HG03565 (cell line): ENCODE data around the gene UCHL5.
"Not testable (repeated sequence)": the region's sequence is repeated elsewhere in the genome, so short reads cannot be mapped to it uniquely, and the experiment has no call there.

Experiments
- ATAC-seq: cut with Tn5 transposase; IDR thresholded peaks from one replicate; pipeline ENCODE4 v1.9.1; 2021; ENCODE audit warnings: mild to moderate bottlenecking, moderate library complexity; ENCODE audit not compliant: unreplicated experiment

The UCHL5 gene

DNA sequence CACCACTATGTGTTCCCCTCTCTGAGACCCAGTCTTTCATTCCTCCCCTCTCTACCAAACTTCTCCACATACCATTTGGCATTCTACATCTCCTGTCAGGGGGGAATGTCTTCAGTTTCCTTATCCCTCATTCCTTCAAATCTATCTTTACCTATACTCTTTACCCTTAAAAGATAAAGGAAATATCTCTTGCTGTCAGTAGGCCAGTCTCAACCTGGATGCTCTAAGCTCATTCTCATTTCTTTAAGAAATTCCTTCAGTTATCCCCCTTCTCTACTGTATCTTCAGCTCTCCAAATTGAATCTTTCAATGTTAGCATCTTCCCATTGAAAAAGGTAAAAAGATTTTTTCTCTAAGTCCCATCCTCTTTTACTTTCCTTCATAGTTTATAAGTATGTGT is 6.8 kb upstream of the UCHL5 start:
- ATAC-seq: no peak

DNA sequence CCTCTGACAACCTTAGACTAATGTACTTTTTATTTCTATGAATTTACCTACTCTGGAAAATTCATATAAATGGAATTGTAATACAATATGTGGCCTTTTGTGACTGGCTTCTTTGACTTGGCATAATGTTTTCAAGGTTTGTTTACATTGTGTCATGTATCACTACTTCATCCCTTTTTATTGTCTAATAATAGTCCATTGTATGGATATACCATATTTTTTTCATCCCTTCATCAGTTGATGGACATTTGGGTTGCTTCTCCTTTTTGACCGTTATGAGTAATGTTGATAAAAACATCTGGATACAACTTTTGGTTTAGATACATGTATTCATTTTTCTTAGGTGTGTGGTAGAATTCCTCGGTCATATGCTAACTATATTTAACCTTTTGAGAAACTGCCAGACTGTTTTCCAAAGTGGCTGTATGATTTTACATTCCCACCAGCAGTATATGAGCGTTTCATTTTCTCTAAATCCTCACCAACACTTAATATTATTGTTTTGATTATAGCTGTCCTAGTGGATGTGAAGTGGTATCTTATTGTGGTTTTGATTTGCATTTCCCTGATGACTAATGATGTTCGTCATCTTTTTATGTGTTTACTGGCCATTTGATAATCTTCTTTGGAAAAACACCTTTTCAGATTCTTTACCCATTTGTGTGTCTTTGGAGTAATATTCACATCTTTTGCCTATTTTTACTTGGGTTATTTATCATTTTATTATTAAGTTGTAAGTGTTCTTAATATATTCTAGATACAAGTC is 3.7 kb upstream of the UCHL5 start:
- no peak for ATAC-seq

DNA sequence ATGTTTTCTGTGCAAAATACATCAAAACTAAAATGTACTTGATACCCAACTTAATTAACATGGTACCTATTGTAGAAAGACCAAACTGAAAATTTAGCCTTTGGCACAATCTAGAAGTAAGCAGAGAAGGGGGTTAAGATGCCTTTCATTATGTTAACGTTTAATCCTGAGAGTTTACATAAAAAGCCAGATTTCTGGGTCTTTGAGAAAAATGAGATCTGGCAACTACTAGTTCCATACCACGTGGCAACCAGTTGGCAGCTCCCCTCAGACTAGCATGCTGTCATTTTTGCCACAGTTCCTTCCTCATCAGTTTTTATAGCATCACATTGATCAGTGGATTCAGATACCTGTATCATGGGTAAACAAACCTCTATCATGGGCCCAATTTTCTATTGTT is 1.8 kb upstream of the UCHL5 start:
- ATAC-seq: no peak

DNA sequence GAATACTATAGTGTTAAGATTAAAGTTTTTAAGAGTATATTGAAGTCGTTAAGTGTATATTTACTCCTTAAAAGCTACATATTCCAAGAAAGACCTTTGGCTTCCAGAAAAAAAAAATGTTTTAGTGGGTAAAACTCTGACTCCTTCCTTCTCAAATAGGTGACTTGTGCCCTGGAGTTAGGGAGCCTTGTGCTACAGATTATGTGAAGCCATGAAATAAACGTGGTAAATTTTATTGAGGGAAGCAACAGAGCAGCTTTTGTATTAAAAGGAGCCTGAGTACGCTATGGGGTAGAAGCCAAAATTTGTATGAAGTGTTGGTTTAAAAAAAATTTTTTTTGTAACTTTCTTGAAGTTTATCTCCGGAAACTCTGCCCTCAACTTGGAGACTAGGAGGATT is 1.2 kb upstream of the UCHL5 start:
- no peak for ATAC-seq

DNA sequence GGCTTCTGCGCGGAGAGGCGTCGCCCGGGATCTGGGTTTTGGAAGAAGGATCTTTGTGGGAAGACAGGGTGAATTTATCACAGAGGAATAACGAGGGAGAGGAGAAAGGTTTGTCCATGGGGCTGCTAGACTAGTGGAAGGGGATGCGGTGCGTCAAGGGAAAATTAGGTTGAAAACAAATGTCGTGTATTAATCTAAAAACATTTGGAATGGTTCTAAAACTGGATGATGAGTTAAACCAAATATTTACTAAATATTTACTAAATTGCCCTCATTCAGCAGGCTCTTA is 899 bp upstream of the UCHL5 start:
- no peak for ATAC-seq

DNA sequence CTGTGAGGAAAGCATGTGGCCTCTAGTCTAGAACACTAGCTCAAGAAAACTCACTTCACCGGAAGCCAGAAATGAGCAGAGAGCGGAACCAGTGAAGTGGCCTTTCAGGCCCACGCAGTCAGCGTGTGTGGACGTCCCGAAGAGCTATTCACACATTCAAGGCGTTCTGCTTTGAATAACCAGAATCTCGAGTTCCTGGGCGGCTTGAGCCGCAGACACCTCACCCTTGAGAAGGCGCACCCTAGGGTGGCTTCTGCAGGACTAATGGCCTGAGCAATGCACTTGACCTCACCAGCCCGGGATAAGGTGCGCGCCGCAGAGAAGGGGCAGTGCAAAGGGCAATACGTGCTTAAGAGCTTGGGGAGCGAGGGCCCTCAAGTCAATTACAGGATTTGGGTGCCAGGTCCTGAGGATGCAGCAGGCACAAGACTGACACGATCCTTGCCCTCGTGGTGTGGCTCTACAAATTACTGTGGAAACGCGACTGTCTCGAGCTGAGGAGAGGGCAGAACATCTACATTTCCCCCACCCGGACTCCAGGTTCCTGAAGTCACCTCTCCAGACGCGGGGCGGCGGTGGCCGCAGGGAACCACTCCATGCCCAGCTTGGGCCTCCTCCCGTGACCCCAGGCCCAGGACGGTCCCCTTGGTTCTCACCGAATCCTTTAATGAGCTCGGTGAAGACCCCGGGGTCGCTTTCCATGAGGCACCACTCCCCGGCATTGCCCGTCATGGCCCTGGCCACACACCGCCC is 455 bp downstream of the UCHL5 start:
- peak; percentile 56 for ATAC-seq

DNA sequence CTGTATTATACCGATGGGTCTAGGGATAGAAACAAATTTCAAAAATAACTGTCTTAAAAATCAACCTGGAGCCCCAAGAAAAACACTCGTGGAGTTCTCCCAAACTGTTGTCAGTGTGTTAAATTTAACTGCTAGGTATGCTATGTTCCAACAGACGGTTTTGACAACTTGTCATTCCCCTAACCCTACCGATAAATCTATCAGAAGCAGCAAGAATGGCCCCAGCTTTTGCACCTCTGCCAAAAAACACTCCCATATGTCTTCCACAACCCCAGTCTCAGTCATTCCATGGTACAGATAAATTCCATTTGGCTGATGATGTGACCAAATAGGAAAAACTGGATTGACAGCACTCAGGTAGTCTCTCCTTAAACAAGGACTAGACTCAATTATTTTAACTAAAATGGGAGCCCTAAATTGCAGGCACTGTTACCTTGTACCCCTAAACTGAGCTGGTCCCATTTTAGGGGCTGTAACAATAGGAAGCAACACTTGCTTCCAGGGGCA is 4.9 kb downstream of the UCHL5 start:
- no peak for ATAC-seq

DNA sequence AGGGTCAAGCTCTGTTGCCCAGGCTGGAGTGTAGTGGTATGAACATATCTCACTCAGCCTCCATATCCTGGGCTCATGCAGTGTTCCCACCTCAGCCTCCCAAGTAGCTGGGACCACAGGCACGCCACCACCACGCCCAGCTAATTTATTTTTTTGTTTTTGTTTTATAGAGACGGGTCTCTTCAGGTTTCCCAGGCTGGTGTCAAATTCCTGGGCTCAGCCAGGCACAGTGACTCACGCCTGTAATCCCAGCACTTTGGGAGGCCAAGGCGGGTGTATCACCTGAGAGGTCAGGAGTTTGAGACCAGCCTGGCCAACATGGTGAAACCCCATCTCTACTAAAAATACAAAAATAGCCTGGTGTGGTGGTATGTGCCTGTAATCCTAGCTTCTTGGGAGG is 10.2 kb downstream of the UCHL5 start:
- not testable (repeated sequence) for ATAC-seq

DNA sequence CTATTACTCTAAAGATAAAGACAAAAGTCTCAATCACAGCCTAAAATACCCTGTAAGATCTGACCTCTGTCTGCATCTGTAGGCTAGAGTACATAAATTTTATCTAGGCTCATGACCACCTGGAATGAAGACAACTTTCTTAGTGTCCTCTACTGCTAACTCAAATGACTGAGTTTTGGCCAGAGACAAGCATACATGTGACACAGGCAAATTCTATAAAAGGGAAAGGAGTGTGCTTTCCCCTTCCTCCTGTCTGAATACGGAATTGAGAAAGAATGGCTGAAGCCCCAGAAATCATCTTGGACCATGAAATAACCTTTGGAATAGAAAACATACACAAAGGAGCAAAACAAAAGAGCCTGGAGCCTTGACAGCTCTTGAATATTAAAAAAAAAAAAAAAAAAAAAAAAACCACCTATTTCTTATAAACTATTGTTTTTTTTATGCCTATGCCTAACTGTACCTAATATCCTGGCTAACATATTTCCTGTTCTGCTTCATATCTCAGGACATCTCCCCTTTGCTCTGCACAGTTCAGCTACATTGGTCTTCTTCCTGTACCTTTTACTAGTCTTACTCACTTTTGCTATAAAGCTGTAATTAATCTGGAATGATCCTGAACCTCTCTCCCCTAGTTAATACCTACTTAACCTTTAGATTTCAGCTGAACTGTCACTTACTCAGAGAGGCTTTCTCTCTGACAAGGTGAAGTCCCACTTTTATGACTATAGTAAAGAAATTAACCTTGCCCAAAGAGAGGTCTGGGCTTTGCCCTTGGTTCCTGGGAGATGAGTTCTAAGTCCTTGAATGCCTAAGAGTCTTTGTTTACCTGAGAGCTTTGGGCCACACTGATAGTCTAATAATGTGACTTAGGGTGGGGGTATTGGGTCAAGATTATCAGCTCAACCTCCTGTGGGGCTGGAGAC is 16.1 kb downstream of the UCHL5 start:
- no peak for ATAC-seq

DNA sequence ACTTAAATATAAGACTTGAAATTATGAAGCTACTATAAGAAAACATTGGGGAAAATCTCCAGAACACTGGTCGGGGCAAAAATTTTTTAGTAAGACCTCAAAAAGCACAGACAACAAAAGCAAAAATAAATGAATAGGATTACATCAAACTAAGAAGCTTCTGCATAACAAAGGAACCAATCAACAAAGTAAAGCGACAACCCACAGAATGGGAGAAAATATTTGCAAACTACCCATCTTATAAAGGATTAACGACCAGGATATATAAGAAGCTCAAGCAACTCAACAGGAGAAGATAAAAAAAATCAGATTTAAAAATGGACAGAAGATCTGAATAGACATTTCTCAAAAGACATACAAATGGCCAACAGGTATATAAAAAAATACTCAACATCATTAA is 19.1 kb downstream of the UCHL5 start:
- no peak for ATAC-seq

DNA sequence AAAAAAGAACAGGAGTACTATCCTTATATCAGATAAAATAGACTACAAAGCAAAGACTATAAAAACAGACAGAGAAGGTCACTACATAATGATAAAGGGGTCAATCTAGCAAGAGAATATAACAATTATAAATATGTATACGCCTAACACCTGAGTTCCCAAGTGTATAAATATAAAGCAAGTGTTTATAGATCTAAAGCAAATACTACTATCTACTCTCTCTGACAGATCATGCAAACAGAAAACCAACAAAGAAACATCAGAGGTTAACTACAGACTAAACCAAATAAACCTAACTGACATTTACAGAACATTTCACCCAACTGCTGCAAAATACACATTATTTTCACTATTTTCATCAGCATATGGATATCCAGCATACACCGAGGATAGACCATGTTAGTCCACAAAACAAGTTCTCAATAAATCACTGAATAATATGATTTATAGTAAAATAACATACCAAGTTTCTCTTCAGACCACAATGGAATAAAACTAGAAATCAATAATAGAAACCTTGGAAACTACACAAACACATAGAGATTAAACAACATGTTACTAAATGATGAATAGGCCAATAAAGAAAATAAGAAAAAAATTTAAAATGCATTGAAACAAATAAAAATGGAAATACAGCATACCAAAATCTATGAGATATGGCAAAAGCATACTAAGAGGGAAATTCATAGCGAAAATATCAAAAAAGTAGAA is 22.7 kb downstream of the UCHL5 start:
- ATAC-seq: no peak

DNA sequence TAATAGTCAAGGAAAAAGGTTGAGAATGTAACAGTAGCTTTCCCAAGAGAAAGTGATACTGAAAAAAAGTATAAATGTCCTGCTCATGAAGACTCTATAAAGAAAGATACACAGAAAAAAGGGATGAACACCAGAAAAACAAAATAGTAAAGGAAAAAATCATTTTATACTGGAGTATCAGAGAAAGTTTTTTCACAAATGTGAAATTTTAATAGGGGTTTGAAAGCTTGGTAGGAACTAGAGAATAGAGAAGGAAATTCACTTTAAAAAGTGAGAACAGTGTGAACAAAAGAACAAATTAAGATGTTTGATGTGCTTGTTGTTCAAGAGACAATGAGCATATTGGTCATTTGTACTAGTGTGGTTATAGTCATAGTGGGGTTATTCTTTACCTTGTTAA is 25.6 kb downstream of the UCHL5 start:
- ATAC-seq: no peak

DNA sequence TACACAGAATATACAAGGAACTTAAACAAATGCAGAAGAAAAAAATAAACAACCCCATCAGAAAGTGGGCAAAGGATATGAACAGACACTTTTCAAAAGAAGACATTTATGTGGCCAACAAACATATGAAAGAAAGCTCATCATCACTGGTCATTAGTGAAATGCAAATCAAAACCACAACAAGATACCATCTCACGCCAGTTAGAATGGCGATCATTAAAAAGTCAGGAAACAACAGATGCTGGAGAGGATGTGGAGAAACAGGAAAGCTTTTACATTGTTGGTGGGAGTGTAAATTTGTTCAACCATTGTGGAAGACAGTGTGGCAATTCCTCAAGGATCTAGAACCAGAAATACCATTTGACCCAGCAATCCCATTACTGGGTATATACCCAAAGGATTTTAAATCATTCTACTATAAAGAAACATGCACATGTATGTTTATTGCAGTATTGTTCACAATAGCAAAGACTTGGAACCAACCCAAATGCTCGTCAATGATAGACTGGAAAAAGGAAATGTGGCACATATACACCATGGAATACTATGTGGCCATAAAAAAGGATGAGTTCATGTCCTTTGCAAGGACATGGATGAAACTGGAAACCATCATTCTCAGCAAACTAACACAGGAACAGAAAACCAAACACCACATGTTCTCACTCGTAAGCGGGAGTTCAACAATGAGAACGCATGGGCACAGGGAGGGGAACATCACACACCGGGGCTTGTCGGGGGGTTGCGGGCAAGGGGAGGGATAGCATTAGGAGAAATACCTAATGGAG is 26.3 kb downstream of the UCHL5 start:
- ATAC-seq: not testable (repeated sequence)

DNA sequence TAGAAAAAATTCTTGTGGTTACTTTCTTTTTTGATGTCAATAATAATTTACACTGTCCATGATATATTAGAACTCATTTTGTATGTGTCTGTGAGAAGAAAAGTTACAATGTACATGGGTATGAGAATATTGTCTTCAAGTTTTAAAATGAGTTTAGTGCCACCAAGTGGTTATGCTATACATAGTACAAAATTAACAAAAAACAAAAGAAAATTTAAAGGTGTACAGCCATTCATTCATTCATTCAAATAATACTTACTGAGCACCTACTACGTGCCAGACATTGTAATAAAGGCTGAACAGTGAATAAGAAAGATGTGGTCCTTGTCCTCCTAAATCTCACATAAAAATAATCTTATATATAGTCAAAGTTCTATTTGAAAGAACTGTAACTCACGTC is 27.7 kb downstream of the UCHL5 start:
- ATAC-seq: no peak

DNA sequence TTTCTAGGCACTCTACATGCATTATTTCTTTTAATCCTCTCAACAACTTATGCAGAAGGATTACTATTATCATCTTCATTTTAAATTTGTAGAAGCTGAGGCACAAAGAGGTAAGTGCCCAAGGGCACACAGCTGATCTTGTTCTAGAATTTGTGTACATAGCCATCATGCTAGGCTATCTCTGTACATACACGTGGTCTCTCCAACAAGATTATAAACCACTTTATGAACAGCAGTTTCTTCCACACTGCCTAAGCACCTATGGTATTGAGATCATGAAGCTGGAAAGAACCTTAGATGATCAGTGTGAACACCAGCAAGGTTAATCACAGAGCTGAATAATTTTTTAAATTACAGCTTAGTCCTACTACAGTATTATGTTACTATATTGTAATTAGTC is 28.9 kb downstream of the UCHL5 start:
- no peak for ATAC-seq

DNA sequence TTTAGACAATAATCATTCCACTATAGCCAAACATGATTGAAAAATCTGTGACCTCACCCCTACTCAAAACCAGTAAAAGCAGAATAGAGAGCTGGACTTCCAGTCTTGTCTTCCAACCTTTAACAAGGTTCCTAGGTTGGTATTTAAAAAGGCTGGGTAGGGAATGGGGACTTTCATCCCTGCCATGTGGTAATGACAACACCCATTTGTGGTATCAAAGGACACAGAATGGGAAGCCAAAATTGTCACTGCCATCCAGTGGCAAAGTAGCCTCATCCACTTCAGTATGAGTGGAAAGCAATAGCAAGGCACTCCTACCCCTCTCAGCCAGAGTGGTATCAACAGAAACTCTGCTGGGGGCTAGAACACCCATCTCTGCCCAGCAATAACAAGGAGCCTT is 33.9 kb downstream of the UCHL5 start:
- ATAC-seq: no peak

DNA sequence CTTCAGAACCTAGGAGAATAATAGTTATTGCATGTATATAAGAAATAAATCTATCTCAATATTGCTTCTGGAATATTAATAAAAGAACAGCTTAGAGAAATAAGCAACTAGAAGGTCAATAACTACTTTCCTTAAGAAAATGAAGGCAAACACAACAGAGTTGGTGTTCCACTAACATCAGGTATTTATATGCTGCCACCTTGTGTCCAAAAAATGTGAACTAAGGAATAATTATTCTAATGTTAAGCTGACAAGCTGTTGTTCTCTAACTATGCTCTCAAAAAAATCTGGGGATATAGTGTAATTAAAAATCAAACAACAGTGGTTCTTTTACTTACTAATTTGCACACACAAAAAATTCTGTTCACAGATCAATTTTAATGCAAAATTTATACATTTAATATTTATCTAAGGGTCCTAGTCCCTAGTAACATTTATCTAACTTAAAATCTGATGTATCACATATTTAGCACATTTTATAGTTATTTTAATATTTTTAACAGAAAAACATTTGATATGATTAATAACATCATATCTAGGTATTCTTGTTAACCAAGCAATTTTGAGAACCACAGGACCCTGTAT is 39.6 kb downstream of the UCHL5 start:
- ATAC-seq: peak; percentile 67

DNA sequence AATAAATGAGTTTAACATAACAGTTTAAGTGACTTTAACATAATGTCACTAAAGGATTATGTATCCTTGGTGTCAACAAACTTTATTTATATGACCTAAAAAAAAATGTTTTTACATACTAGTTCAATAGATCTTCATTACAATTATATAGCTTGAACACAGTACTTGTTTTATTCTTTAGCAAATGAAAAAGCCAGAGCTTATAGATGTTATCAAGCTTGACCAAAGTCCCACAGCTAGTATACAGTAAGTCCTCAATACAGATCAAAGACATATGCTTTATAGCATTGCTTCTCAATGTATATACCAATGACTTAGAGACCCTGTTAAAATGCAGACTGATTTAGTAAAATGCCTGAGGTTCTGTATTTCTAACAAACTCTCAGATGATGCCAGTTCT is 42.4 kb downstream of the UCHL5 start:
- no peak for ATAC-seq

DNA sequence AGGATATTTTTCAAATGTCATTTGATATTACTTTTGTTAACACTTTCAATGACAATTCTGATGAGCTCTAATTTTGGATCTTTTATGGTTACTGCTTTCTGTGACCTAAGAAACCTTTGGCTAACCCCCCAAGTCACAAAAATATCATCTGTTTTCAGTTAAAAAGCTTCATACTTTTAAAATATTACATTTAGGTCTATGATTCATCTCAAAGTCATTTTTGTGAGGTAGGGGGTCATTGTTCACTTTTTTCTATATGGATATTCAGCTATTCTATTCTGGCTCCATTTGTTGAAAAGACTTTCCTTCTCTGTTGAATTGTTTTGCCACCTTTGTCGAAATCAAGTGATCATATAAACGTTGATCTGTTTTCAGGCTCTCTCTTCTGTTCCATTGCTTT is 44.8 kb downstream of the UCHL5 start:
- ATAC-seq: no peak

DNA sequence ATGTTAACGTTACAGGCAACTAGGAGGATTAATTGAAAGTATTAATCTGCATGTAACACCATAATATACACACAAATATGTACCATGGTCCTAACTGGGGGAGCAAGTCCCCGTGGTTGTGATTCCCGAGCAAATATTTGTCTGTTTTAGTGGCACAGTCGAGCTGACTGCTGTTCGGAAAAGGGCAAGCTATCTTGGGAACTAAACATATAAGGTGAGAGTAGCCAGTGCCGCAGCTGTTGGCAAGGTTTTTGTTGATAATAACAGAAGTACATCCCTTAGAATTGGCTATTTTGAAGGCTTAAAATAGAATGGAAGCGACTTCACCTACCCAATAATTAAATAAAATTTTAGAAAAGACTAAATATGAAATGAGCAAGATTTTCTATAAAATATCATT is 45.5 kb downstream of the UCHL5 start:
- ATAC-seq: no peak
